SK-N-SH treated with all-trans-retinoic acid at 6 μM for 48 hours (cell line): Measurements from ENCODE around the gene CCDC152.
"Not testable (repeated sequence)": the region's sequence is repeated elsewhere in the genome, so short reads cannot be mapped to it uniquely, and the experiment has no call there.

Source experiments
- ATAC-seq: fragments of 200-7000 bp; cut with Tn5 transposase; 3 replicates; pipeline ENCODE4 v1.9.1; 2020; ENCODE audit warnings: mild to moderate bottlenecking, moderate library complexity
- ARNTL ChIP-seq: fragments of 450-650 bp; formaldehyde crosslinking; IDR thresholded peaks from 2 replicates; pipeline ENCODE4 v1.5.0; 2020; ENCODE audit warnings: low read depth, mild to moderate bottlenecking, moderate library complexity, borderline replicate concordance
- BACH2 ChIP-seq: fragments of 250-450 bp; sonication (Bioruptor Pico); IDR thresholded peaks from 2 replicates; pipeline ENCODE4 v1.9.0; 2021; ENCODE audit warnings: mild to moderate bottlenecking, borderline replicate concordance
- CREB5 ChIP-seq: fragments of 250-450 bp; sonication (Bioruptor Pico); IDR thresholded peaks from 2 replicates; pipeline ENCODE4 v1.5.1; 2020; ENCODE audit warnings: low read depth, mild to moderate bottlenecking, moderate library complexity
- CSDC2 ChIP-seq: fragments of 250-450 bp; sonication (Bioruptor Pico); IDR thresholded peaks from 2 replicates; pipeline ENCODE4 v1.5.0; 2020; ENCODE audit warnings: mild to moderate bottlenecking, moderate library complexity
- CSRNP3 ChIP-seq: fragments of 250-450 bp; sonication (Bioruptor Pico); IDR thresholded peaks from 2 replicates; pipeline ENCODE4 v1.5.1; 2021; ENCODE audit warnings: mild to moderate bottlenecking, moderate library complexity
- ESRRG ChIP-seq: fragments of 250-450 bp; sonication (Bioruptor Pico); IDR thresholded peaks from 2 replicates; pipeline ENCODE4 v1.6.1; 2021; ENCODE audit warnings: mild to moderate bottlenecking
- GLIS3 ChIP-seq: fragments of 250-450 bp; sonication (Bioruptor Pico); IDR thresholded peaks from 2 replicates; pipeline ENCODE4 v1.5.0; 2020; ENCODE audit warnings: mild to moderate bottlenecking, moderate library complexity
- ISL1 ChIP-seq: fragments of 250-450 bp; sonication (Bioruptor Pico); IDR thresholded peaks from 2 replicates; pipeline ENCODE4 v2.1.2; 2022; ENCODE audit warnings: mild to moderate bottlenecking, moderate library complexity
- OSR1 ChIP-seq: fragments of 250-450 bp; sonication (Bioruptor Pico); IDR thresholded peaks from 2 replicates; pipeline ENCODE4 v1.8.0; 2022; ENCODE audit warnings: moderate library complexity, mild to moderate bottlenecking, inconsistent platforms
- PATZ1 ChIP-seq: fragments of 250-450 bp; sonication (Bioruptor Pico); IDR thresholded peaks from 2 replicates; pipeline ENCODE4 v1.8.0; 2020; ENCODE audit warnings: mild to moderate bottlenecking, moderate library complexity, borderline replicate concordance
- POU6F1 ChIP-seq: fragments of 250-450 bp; sonication (Bioruptor Pico); IDR thresholded peaks from 2 replicates; pipeline ENCODE4 v1.8.0; 2021; ENCODE audit warnings: low read depth, mild to moderate bottlenecking, moderate library complexity, borderline replicate concordance
- RARB ChIP-seq: fragments of 250-450 bp; sonication (Bioruptor Pico); IDR thresholded peaks from 2 replicates; pipeline ENCODE4 v1.8.0; 2021; ENCODE audit warnings: mild to moderate bottlenecking, moderate library complexity
- SNAI2 ChIP-seq: fragments of 250-450 bp; sonication (Bioruptor Pico); IDR thresholded peaks from 2 replicates; pipeline ENCODE4 v1.5.0; 2020; ENCODE audit warnings: mild to moderate bottlenecking, moderate library complexity
- TCF4 ChIP-seq: fragments of 250-450 bp; sonication (Bioruptor Pico); IDR thresholded peaks from 2 replicates; pipeline ENCODE4 v1.8.0; 2021; ENCODE audit warnings: mild to moderate bottlenecking, moderate library complexity, borderline replicate concordance
- TSHZ2 ChIP-seq: fragments of 250-450 bp; sonication (Bioruptor Pico); IDR thresholded peaks from 2 replicates; pipeline ENCODE4 v1.5.0; 2020; ENCODE audit warnings: mild to moderate bottlenecking, moderate library complexity
- ZC3H10 ChIP-seq: fragments of 250-450 bp; sonication (Bioruptor Pico); IDR thresholded peaks from 2 replicates; pipeline ENCODE4 v1.5.1; 2021; ENCODE audit warnings: mild to moderate bottlenecking, moderate library complexity
- ZFP3 ChIP-seq: fragments of 250-450 bp; sonication (Bioruptor Pico); IDR thresholded peaks from 2 replicates; pipeline ENCODE4 v1.5.0; 2020; ENCODE audit warnings: mild to moderate bottlenecking, moderate library complexity
- ZFP30 ChIP-seq: fragments of 450-650 bp; formaldehyde crosslinking; IDR thresholded peaks from 2 replicates; pipeline ENCODE4 v1.5.0; 2022; ENCODE audit warnings: mild to moderate bottlenecking, moderate library complexity
- ZNF565 ChIP-seq: fragments of 450-650 bp; formaldehyde crosslinking; conservative IDR thresholded peaks from 2 replicates; pipeline ENCODE4 v1.5.0; 2020; ENCODE audit warnings: low read depth, mild to moderate bottlenecking, moderate library complexity
- ZNF70 ChIP-seq: fragments of 450-650 bp; formaldehyde crosslinking; IDR thresholded peaks from 2 replicates; pipeline ENCODE4 v1.5.0; 2020; ENCODE audit warnings: mild to moderate bottlenecking, moderate library complexity
- ZNF8 ChIP-seq: fragments of 450-650 bp; formaldehyde crosslinking; IDR thresholded peaks from 2 replicates; pipeline ENCODE4 v1.5.0; 2020; ENCODE audit warnings: mild to moderate bottlenecking, moderate library complexity

CCDC152 gene

GRCh38 chr5:42721484-42721883, 35.1 kb upstream of the CCDC152 start:
- no peak for ATAC-seq
- TF ChIP-seq ZC3H10 (CRISPR knock-in tag) (no peak), OSR1 (CRISPR knock-in tag) (no peak), BACH2 (CRISPR knock-in tag) (no peak), ZNF70 (CRISPR knock-in tag) (no peak), ZNF565 (CRISPR knock-in tag) (no peak), ESRRG (no peak), RARB (CRISPR knock-in tag) (no peak), CSRNP3 (no peak), TCF4 (CRISPR knock-in tag) (no peak), POU6F1 (no peak)

GRCh38 chr5:42734531-42735058, 22.0 kb upstream of the CCDC152 start:
- ATAC-seq, result not testable (repeated sequence)

- no peak for TF ChIP-seq BACH2 (CRISPR knock-in tag)
- no peak for TF ChIP-seq POU6F1
- no peak for TF ChIP-seq ZFP3 (CRISPR knock-in tag)
- TF ChIP-seq ISL1 (CRISPR knock-in tag), result no peak
- no peak for TF ChIP-seq GLIS3 (CRISPR knock-in tag)
- TF ChIP-seq SNAI2, result no peak
- no peak for TF ChIP-seq ZNF70 (CRISPR knock-in tag)
- TF ChIP-seq ZNF8 (CRISPR knock-in tag), result no peak
- TF ChIP-seq TSHZ2 (CRISPR knock-in tag), result no peak
- TF ChIP-seq ZNF565 (CRISPR knock-in tag), result no peak
- TF ChIP-seq PATZ1 (CRISPR knock-in tag), result no peak
- TF ChIP-seq ZFP30 (CRISPR knock-in tag), result no peak
- TF ChIP-seq ARNTL (CRISPR knock-in tag), result no peak
- no peak for TF ChIP-seq CREB5 (CRISPR knock-in tag)
- TF ChIP-seq RARB (CRISPR knock-in tag), result no peak
- TF ChIP-seq ESRRG, result no peak
- TF ChIP-seq CSRNP3, result no peak
- no peak for TF ChIP-seq OSR1 (CRISPR knock-in tag)
- no peak for TF ChIP-seq CSDC2 (CRISPR knock-in tag)
- TF ChIP-seq, all 23 proteins: peak for 0
- ATAC-seq, result no peak
Observed at GRCh38 chr5:42740920-42741319, 15.7 kb upstream of the CCDC152 start.
